Panc1 (cell line): ENCODE measurements around the gene NCLN. TPM values are rescaled to one million over a fixed set of nuclear protein-coding genes. Genes with fewer than 3 reads are reported as not detected.
"Not testable (repeated sequence)": the region's sequence is repeated elsewhere in the genome, so short reads cannot be mapped to it uniquely, and the experiment has no call there.

Experiments
- ATAC-seq: fragments of 200-7000 bp; cut with Tn5 transposase; 2 replicates; pipeline ENCODE4 v1.9.1; 2020; ENCODE audit warnings: mild to moderate bottlenecking, moderate library complexity
- BruUV-seq: library from RNA; stranded (reverse); fragments of 400-500 nt; replicated peaks from 2 replicates; lab custom pipeline; 2021; lab: Mats Ljungman, UMichigan
- CTCF ChIA-PET: fragments of 300-600 bp; sonication (Branson Sonifier 250); formaldehyde crosslinking; loops from one replicate; lab custom pipeline; 2022; ENCODE audit warnings: antibody characterized with exemption; lab: Charles Lee
- POLR2A ChIA-PET: fragments of 300-600 bp; sonication (Branson Sonifier 250); formaldehyde crosslinking; loops from one replicate; lab custom pipeline; 2022; ENCODE audit warnings: antibody characterized with exemption; lab: Charles Lee
- DNase-seq: peaks from one replicate; pipeline ENCODE4 v3.0.0-alpha.2; 2010; ENCODE audit warnings: low read depth, low spot score
- H3K27ac ChIP-seq: 2 replicates; pipeline ENCODE4 v1.5.1; 2011; ENCODE audit warnings: mild to moderate bottlenecking, low read length, inconsistent platforms
- H3K27me3 ChIP-seq: fragments of 200-500 bp; sonication (Bioruptor generic); 2 replicates; pipeline ENCODE4 v1.6.0; 2014; ENCODE audit warnings: low read length, inconsistent platforms; ENCODE audit not compliant: control insufficient read depth, insufficient read depth
- H3K36me3 ChIP-seq: fragments of 200-500 bp; sonication (Bioruptor generic); 2 replicates; pipeline ENCODE4 v1.5.1; 2014; ENCODE audit warnings: inconsistent platforms, mild to moderate bottlenecking, low read length, moderate library complexity; ENCODE audit not compliant: control insufficient read depth, insufficient read depth
- H3K4me1 ChIP-seq: 2 replicates; pipeline ENCODE4 v1.5.1; 2011; ENCODE audit warnings: inconsistent platforms, mild to moderate bottlenecking, low read length, moderate library complexity; ENCODE audit not compliant: control insufficient read depth, insufficient read depth
- H3K4me3 ChIP-seq, 2 experiments: 2 replicates each; pipeline ENCODE4 v1.5.1; 2011 to 2012; ENCODE audit warnings: low read depth in 2 of 2, low read length in 2 of 2, mild to moderate bottlenecking in 2 of 2, inconsistent platforms in 1 of 2, moderate library complexity in 1 of 2
- H3K9me3 ChIP-seq: fragments of 200-500 bp; sonication (Bioruptor generic); 2 replicates; pipeline ENCODE4 v1.5.1; 2014; ENCODE audit warnings: low read depth, mild to moderate bottlenecking, inconsistent platforms, low read length, moderate library complexity; ENCODE audit not compliant: control insufficient read depth, insufficient read depth
- CTCF ChIP-seq: fragments of 450-650 bp; IDR thresholded peaks from 2 replicates; pipeline ENCODE4 v1.5.1; 2017; ENCODE audit warnings: mild to moderate bottlenecking
- POLR2AphosphoS5 ChIP-seq: IDR thresholded peaks from 2 replicates; pipeline ENCODE4 v1.6.1; 2012; ENCODE audit warnings: mild to moderate bottlenecking, low read depth, low read length, moderate library complexity
- SIN3A ChIP-seq: IDR thresholded peaks from 2 replicates; pipeline ENCODE4 v1.6.1; 2012; ENCODE audit warnings: low read depth, mild to moderate bottlenecking, low read length, moderate library complexity, borderline replicate concordance; ENCODE audit not compliant: insufficient read depth
- TCF7L2 ChIP-seq: IDR thresholded peaks from 2 replicates; pipeline ENCODE4 v1.6.1; 2011; ENCODE audit warnings: mild to moderate bottlenecking, low read depth, low read length, inconsistent platforms
- in situ Hi-C: cut with HindIII; loops from 2 replicates; pipeline ENCODE4 v1.10.0; 2016; ENCODE audit warnings: low sequenced_read_pairs, low pct_unique_long_range_greater_than_20kb
- intact Hi-C: fragments of 100-400 bp; cut with micrococcal nuclease; formaldehyde crosslinking; loops from one replicate; pipeline ENCODE4 v1.10.0; 2022; ENCODE audit not compliant: unreplicated experiment
- total RNA-seq: library from RNA; stranded (reverse); gene quantifications from one replicate; pipeline ENCODE4 v1.2.1, GENCODE V29; 2021; ENCODE audit not compliant: unreplicated experiment
- TF ChIP-seq, protein P1 (sequence below), 2 experiments: IDR thresholded peaks; 2 replicates each; pipeline ENCODE4 v1.6.1; 2011 to 2012; ENCODE audit warnings: low read depth in 2 of 2, control low read depth in 1 of 2, low read length in 1 of 2, mild to moderate bottlenecking in 1 of 2, moderate library complexity in 1 of 2; ENCODE audit not compliant: insufficient read depth in 1 of 2

Gene NCLN
- total RNA-seq, 1 experiment from 2014 or later, result 132 TPM

- H3K27me3 ChIP-seq, result no peaks in the 10 kb centered on the region
- ATAC-seq (no peak), DNase-seq (no peak)
- in situ Hi-C loops (no loop called here), intact Hi-C loops (no loop called here)
- POLR2A ChIA-PET, result no interaction called here
- no TSS peak for BruUV-seq
- no peak overlapping the region for H3K4me3 ChIP-seq
- CTCF ChIA-PET, result interaction anchor here (0.7 kb wide), 1 partner anchor 841 kb away, joined by 3 read pairs; no protein-coding TSS in a partner anchor
- H3K36me3 ChIP-seq, result no peaks in the 10 kb centered on the region
- H3K4me1 ChIP-seq, result no peaks in the 10 kb centered on the region
- TF ChIP-seq POLR2AphosphoS5 (no peak), TCF7L2 (no peak), SIN3A (no peak), CTCF (no peak)
- TF ChIP-seq, protein P1, sequence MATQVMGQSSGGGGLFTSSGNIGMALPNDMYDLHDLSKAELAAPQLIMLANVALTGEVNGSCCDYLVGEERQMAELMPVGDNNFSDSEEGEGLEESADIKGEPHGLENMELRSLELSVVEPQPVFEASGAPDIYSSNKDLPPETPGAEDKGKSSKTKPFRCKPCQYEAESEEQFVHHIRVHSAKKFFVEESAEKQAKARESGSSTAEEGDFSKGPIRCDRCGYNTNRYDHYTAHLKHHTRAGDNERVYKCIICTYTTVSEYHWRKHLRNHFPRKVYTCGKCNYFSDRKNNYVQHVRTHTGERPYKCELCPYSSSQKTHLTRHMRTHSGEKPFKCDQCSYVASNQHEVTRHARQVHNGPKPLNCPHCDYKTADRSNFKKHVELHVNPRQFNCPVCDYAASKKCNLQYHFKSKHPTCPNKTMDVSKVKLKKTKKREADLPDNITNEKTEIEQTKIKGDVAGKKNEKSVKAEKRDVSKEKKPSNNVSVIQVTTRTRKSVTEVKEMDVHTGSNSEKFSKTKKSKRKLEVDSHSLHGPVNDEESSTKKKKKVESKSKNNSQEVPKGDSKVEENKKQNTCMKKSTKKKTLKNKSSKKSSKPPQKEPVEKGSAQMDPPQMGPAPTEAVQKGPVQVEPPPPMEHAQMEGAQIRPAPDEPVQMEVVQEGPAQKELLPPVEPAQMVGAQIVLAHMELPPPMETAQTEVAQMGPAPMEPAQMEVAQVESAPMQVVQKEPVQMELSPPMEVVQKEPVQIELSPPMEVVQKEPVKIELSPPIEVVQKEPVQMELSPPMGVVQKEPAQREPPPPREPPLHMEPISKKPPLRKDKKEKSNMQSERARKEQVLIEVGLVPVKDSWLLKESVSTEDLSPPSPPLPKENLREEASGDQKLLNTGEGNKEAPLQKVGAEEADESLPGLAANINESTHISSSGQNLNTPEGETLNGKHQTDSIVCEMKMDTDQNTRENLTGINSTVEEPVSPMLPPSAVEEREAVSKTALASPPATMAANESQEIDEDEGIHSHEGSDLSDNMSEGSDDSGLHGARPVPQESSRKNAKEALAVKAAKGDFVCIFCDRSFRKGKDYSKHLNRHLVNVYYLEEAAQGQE (IDR thresholded peaks at IDR 0.05; ENCODE audit: insufficient read depth in 1 of 2, low read depth in 2 of 2, low read length in 1 of 2), result no peak
- H3K27ac ChIP-seq, result no peak overlapping the region
- no peaks in the 10 kb centered on the region for H3K9me3 ChIP-seq
Measured at GRCh38 chr19:3233831-3234230, 48.1 kb downstream of the NCLN start.

DNA sequence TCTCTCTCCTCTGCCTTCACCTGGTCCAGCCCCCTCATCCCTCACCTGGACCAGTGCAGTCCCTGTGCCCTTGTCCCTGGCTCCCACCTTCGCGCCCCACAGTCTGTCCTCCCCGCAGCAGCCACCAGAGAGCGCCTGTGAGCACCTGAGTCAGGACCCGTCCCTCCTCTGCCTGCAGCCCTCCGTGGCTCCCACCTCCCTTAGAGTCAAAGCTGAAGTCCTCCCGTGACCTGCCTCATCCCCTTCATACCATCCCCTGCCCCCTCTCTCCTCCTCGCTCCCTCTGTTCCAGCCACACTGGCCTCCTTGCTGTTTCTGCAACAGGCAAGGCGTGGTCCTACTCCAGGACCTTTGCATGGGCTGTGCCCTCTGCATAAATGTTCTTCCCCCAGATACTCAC is 49.1 kb downstream of the NCLN start:
- Histone ChIP-seq H3K27me3 (no peaks in the 10 kb centered on the region), H3K4me3 (no peak overlapping the region), H3K27ac (no peak overlapping the region), H3K4me1 (no peaks in the 10 kb centered on the region), H3K36me3 (no peaks in the 10 kb centered on the region), H3K9me3 (no peaks in the 10 kb centered on the region)
- BruUV-seq, result no TSS peak
- ChIA-PET CTCF (interaction anchor here (0.5 to 0.6 kb wide), 3 partner anchors 44 to 284 kb away, joined by 4 to 8 read pairs (median 5); no protein-coding TSS in a partner anchor), POLR2A (interaction anchor here (0.6 kb wide), 1 partner anchor 18 kb away, joined by 3 read pairs; no protein-coding TSS in a partner anchor)
- no peak for TF ChIP-seq POLR2AphosphoS5
- peak; percentile 64; the same call in 1 of the 2 replicates for TF ChIP-seq CTCF
- no peak for TF ChIP-seq TCF7L2
- TF ChIP-seq, protein P1 (IDR thresholded peaks at IDR 0.05; ENCODE audit: insufficient read depth in 1 of 2, low read depth in 2 of 2, low read length in 1 of 2), result no peak
- no peak for TF ChIP-seq SIN3A
- peak; percentile 63 for ATAC-seq
- intact Hi-C loops (no loop called here), in situ Hi-C loops (no loop called here)
- no peak for DNase-seq

DNA sequence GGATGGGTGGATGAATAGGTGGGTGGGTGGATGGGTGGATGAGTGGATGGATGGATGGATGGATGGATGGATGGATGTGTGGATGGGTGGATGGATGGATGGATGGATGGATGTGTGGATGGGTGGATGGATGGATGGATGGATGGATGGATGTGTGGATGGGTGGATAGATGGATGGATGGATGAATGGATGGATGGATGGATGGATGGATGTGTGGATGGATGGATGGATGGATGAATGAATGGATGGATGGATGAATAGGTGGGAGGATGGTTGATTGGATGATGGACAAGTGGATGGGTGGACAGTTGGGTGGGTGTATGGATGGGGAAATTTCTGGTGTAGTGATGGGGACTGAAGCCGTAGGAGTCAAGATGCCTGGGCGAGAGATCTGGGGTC is 49.9 kb downstream of the NCLN start:
- POLR2A ChIA-PET, H3K9me3 ChIP-seq, in situ Hi-C loops, ATAC-seq, BruUV-seq, intact Hi-C loops, CTCF ChIA-PET, H3K4me1 ChIP-seq, H3K4me3 ChIP-seq, H3K36me3 ChIP-seq, H3K27me3 ChIP-seq, H3K27ac ChIP-seq, DNase-seq: not testable (repeated sequence)
